GM23338 (cell line): ENCODE data around the gene CRB2. TPM values are rescaled to one million over a fixed set of nuclear protein-coding genes. Genes with fewer than 3 reads are reported as not detected.

Source experiments
- ATAC-seq: fragments of 200-7000 bp; cut with Tn5 transposase; 3 replicates; pipeline ENCODE4 v1.9.1; 2020
- DNase-seq: peaks from one replicate; pipeline ENCODE4 v3.0.0-alpha.2; 2015; ENCODE audit warnings: low spot score
- H2AFZ ChIP-seq: fragments of 200-600 bp; sonication (generic); 2 replicates; pipeline ENCODE4 v1.8.0; 2016; ENCODE audit warnings: antibody characterized with exemption, mild to moderate bottlenecking, moderate library complexity
- H3F3A ChIP-seq: fragments of 200-600 bp; sonication (generic); replicated peaks from 2 replicates; pipeline ENCODE4 v1.8.0; 2017; ENCODE audit warnings: antibody characterized with exemption, mixed run types, low read depth
- H3K27ac ChIP-seq: fragments of 200-600 bp; sonication (generic); 2 replicates; pipeline ENCODE4 v1.6.1; 2016; ENCODE audit warnings: low read depth
- H3K27me3 ChIP-seq: fragments of 200-600 bp; sonication (generic); 2 replicates; pipeline ENCODE4 v1.8.0; 2016; ENCODE audit warnings: mild to moderate bottlenecking, mixed run types, moderate library complexity; ENCODE audit not compliant: insufficient read depth
- H3K36me3 ChIP-seq: fragments of 200-600 bp; sonication (generic); 2 replicates; pipeline ENCODE4 v1.8.0; 2016; ENCODE audit warnings: mild to moderate bottlenecking; ENCODE audit not compliant: insufficient read depth
- H3K4me1 ChIP-seq: fragments of 200-600 bp; sonication (generic); 2 replicates; pipeline ENCODE4 v1.8.0; 2016; ENCODE audit warnings: mild to moderate bottlenecking, moderate library complexity; ENCODE audit not compliant: insufficient read depth
- H3K4me2 ChIP-seq: fragments of 200-600 bp; sonication (generic); 2 replicates; pipeline ENCODE4 v1.7.1; 2017; ENCODE audit warnings: mixed run types
- H3K4me3 ChIP-seq: fragments of 200-600 bp; sonication (generic); 2 replicates; pipeline ENCODE4 v1.6.1; 2016; ENCODE audit warnings: mixed run types
- H3K79me2 ChIP-seq: fragments of 200-600 bp; sonication (generic); replicated peaks from 2 replicates; pipeline ENCODE4 v1.8.0; 2017; ENCODE audit warnings: mild to moderate bottlenecking; ENCODE audit not compliant: insufficient read depth
- H3K9me2 ChIP-seq: fragments of 200-600 bp; sonication (generic); 2 replicates; pipeline ENCODE4 v1.8.0; 2017; ENCODE audit not compliant: insufficient read depth
- H4K20me1 ChIP-seq: fragments of 200-600 bp; sonication (generic); replicated peaks from 2 replicates; pipeline ENCODE4 v1.8.0; 2017; ENCODE audit warnings: mild to moderate bottlenecking; ENCODE audit not compliant: insufficient read depth
- H3K27ac Mint-ChIP-seq: 2 replicates; pipeline ENCODE4 v1.8.0; 2020; ENCODE audit warnings: inconsistent platforms, mild to moderate bottlenecking, moderate library complexity, mixed read lengths
- H3K27me3 Mint-ChIP-seq: 3 replicates; pipeline ENCODE4 v1.8.0; 2022; ENCODE audit warnings: low read depth, mild to moderate bottlenecking, moderate library complexity, mixed read lengths, inconsistent platforms; ENCODE audit not compliant: insufficient read depth, poor library complexity
- H3K36me3 Mint-ChIP-seq: 3 replicates; pipeline ENCODE4 v1.8.0; 2021; ENCODE audit warnings: low read depth, mild to moderate bottlenecking, inconsistent platforms, moderate library complexity, mixed read lengths
- H3K4me1 Mint-ChIP-seq: 3 replicates; pipeline ENCODE4 v1.8.0; 2020; ENCODE audit warnings: mild to moderate bottlenecking, inconsistent platforms, mixed read lengths
- H3K4me3 Mint-ChIP-seq: 3 replicates; pipeline ENCODE4 v1.8.0; 2021; ENCODE audit warnings: moderate library complexity, mild to moderate bottlenecking, inconsistent platforms, mixed read lengths
- H3K9me3 Mint-ChIP-seq: 3 replicates; pipeline ENCODE4 v1.8.0; 2020; ENCODE audit warnings: moderate library complexity, mild to moderate bottlenecking, inconsistent platforms, mixed read lengths
- CREB1 ChIP-seq: fragments of 250-450 bp; sonication (Bioruptor Pico); IDR thresholded peaks from 2 replicates; pipeline ENCODE4 v1.5.0; 2020; ENCODE audit warnings: low read depth, mild to moderate bottlenecking, moderate library complexity
- EZH2 ChIP-seq: fragments of 200-600 bp; sonication (generic); IDR thresholded peaks from one replicate; pipeline ENCODE4 v1.8.0; 2017; ENCODE audit warnings: antibody characterized with exemption, mild to moderate bottlenecking, low read depth; ENCODE audit not compliant: unreplicated experiment
- EZH2phosphoT487 ChIP-seq: fragments of 200-600 bp; sonication (generic); IDR thresholded peaks from one replicate; pipeline ENCODE4 v1.8.1; 2018; ENCODE audit warnings: antibody characterized with exemption; ENCODE audit not compliant: unreplicated experiment
- JUNB ChIP-seq: IDR thresholded peaks from one replicate; pipeline ENCODE4 v1.6.1; 2016; ENCODE audit warnings: antibody characterized with exemption; ENCODE audit not compliant: unreplicated experiment
- NANOG ChIP-seq: IDR thresholded peaks from 2 replicates; pipeline ENCODE4 v1.6.1; 2016; ENCODE audit warnings: antibody characterized with exemption, borderline replicate concordance
- POLR2AphosphoS5 ChIP-seq: IDR thresholded peaks from 2 replicates; pipeline ENCODE4 v1.6.1; 2016; ENCODE audit warnings: antibody characterized with exemption, low read depth
- STAT1 ChIP-seq: IDR thresholded peaks from one replicate; pipeline ENCODE4 v1.6.1; 2016; ENCODE audit warnings: antibody characterized with exemption; ENCODE audit not compliant: unreplicated experiment
- ZNF114 ChIP-seq: fragments of 250-450 bp; sonication (Bioruptor Pico); IDR thresholded peaks from 2 replicates; pipeline ENCODE4 v1.5.0; 2020; ENCODE audit warnings: mild to moderate bottlenecking, moderate library complexity
- ZNF331 ChIP-seq: fragments of 250-450 bp; sonication (Bioruptor Pico); IDR thresholded peaks from 2 replicates; pipeline ENCODE4 v1.5.0; 2020; ENCODE audit warnings: low read depth, mild to moderate bottlenecking, moderate library complexity
- polyA plus RNA-seq: library from polyadenylated mRNA; unstranded; fragments of >200 nt; fragmentation: Nextera tagmentation; extraction: Ambion mirVana; gene quantifications from 2 replicates; pipeline ENCODE4 v1.2.1, GENCODE V29; 2016
- total RNA-seq: library from RNA; depleted of rRNA; stranded (reverse); fragments of >200 nt; shearing (Covaris generic); gene quantifications from 2 replicates; pipeline ENCODE4 v1.2.3, GENCODE V29; 2014
- TF ChIP-seq, protein P1 (sequence below), 2 experiments: fragments of 200-600 bp in 1 of 2; sonication (generic) in 1 of 2; conservative IDR thresholded peaks; 2 replicates each; pipeline versions ENCODE4 v1.5.1 to v1.6.1; 2016 to 2017; ENCODE audit warnings: antibody characterized with exemption in 2 of 2, low read depth in 2 of 2, mild to moderate bottlenecking in 2 of 2, moderate library complexity in 1 of 2
- TF ChIP-seq, protein P2 (sequence below): IDR thresholded peaks from one replicate; pipeline ENCODE4 v1.6.1; 2018; ENCODE audit warnings: antibody characterized with exemption; ENCODE audit not compliant: unreplicated experiment
- TF ChIP-seq, protein P3 (sequence below): fragments of 250-450 bp; sonication (Bioruptor Pico); IDR thresholded peaks from 2 replicates; pipeline ENCODE4 v1.5.0; 2020; ENCODE audit warnings: mild to moderate bottlenecking, moderate library complexity
- TF ChIP-seq, protein P4 (sequence below): IDR thresholded peaks from 2 replicates; pipeline ENCODE4 v1.6.1; 2016; ENCODE audit warnings: antibody characterized with exemption

Gene CRB2
- total and polyA plus RNA-seq, 2 experiments from 2014 or later = 0.34 to 10.2 TPM

DNA sequence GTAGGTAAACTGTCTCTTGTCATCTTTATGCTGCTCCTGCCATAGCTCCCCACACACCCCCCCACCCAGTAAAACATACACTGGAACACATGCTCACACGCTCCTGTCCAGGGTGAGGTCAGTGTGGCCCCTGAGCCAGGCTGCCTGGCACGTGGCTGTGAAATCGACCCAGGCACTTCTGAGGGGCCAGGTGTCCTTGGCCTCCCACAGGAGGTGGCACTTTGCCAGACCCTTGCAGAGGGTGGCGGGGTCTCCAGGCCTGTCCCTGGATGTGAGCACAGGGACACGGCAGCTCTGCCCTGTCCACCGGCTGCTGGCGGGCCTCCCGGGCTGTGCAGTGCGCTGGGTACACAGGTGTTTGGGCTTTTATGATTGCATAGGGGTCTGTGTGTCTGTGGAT lies 10.0 kb upstream of the CRB2 start (continued):
- TF ChIP-seq STAT1 (no peak), NANOG (no peak), ZNF114 (CRISPR knock-in tag) (no peak), JUNB (no peak)

DNA sequence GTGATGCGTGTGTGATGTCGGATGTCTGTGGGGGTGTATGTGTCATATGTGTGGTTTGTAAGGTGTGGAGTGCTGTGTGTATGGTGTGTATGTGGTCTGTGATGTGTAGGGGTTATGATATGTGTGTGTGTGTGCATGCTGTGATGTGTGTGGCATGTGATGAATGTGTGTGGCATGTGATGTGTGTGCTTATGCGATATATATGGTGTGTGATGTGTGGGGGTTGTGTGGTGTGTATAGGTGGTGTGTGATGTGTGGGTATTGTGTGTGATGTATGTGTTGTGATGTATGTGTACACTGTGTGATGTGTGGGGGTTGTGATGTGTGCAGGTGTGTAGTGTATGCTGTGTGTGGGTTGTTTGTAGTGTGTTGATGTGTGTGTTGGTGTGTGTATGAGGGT lies 9.2 kb upstream of the CRB2 start:
- H3K27me3 Mint-ChIP-seq = peaks cover 7% of the 10 kb centered on the region
- DNase-seq = no peak
- Histone ChIP-seq H3K36me3 (no peaks in the 10 kb centered on the region), H3K79me2 (no peaks in the 10 kb centered on the region), H3K4me3 (no peak overlapping the region), H3F3A (peaks cover 8% of the 10 kb centered on the region; the same call in 1 of the 2 replicates), H3K4me1 (no peaks in the 10 kb centered on the region), H4K20me1 (no peaks in the 10 kb centered on the region), H3K27ac (no peak overlapping the region), H3K9me2 (no peaks in the 10 kb centered on the region), H3K4me2 (no peak overlapping the region), H3K27me3 (no peaks in the 10 kb centered on the region), H2AFZ (no peak overlapping the region)
- H3K27ac Mint-ChIP-seq = no peak overlapping the region
- H3K9me3 Mint-ChIP-seq = no peaks in the 10 kb centered on the region
- no peak for TF ChIP-seq ZNF331 (CRISPR knock-in tag)
- TF ChIP-seq, protein P1, sequence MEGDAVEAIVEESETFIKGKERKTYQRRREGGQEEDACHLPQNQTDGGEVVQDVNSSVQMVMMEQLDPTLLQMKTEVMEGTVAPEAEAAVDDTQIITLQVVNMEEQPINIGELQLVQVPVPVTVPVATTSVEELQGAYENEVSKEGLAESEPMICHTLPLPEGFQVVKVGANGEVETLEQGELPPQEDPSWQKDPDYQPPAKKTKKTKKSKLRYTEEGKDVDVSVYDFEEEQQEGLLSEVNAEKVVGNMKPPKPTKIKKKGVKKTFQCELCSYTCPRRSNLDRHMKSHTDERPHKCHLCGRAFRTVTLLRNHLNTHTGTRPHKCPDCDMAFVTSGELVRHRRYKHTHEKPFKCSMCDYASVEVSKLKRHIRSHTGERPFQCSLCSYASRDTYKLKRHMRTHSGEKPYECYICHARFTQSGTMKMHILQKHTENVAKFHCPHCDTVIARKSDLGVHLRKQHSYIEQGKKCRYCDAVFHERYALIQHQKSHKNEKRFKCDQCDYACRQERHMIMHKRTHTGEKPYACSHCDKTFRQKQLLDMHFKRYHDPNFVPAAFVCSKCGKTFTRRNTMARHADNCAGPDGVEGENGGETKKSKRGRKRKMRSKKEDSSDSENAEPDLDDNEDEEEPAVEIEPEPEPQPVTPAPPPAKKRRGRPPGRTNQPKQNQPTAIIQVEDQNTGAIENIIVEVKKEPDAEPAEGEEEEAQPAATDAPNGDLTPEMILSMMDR (conservative IDR thresholded peaks at IDR 0.05; ENCODE audit: low read depth in 2 of 2) = no peak
- no peak for TF ChIP-seq ZNF114 (CRISPR knock-in tag)
- TF ChIP-seq EZH2phosphoT487 = no peak
- no peak for TF ChIP-seq EZH2
- TF ChIP-seq POLR2AphosphoS5 = no peak
- no peak for TF ChIP-seq JUNB
- TF ChIP-seq, protein P2, sequence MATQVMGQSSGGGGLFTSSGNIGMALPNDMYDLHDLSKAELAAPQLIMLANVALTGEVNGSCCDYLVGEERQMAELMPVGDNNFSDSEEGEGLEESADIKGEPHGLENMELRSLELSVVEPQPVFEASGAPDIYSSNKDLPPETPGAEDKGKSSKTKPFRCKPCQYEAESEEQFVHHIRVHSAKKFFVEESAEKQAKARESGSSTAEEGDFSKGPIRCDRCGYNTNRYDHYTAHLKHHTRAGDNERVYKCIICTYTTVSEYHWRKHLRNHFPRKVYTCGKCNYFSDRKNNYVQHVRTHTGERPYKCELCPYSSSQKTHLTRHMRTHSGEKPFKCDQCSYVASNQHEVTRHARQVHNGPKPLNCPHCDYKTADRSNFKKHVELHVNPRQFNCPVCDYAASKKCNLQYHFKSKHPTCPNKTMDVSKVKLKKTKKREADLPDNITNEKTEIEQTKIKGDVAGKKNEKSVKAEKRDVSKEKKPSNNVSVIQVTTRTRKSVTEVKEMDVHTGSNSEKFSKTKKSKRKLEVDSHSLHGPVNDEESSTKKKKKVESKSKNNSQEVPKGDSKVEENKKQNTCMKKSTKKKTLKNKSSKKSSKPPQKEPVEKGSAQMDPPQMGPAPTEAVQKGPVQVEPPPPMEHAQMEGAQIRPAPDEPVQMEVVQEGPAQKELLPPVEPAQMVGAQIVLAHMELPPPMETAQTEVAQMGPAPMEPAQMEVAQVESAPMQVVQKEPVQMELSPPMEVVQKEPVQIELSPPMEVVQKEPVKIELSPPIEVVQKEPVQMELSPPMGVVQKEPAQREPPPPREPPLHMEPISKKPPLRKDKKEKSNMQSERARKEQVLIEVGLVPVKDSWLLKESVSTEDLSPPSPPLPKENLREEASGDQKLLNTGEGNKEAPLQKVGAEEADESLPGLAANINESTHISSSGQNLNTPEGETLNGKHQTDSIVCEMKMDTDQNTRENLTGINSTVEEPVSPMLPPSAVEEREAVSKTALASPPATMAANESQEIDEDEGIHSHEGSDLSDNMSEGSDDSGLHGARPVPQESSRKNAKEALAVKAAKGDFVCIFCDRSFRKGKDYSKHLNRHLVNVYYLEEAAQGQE = no peak
- TF ChIP-seq STAT1 = no peak
- TF ChIP-seq, protein P3, sequence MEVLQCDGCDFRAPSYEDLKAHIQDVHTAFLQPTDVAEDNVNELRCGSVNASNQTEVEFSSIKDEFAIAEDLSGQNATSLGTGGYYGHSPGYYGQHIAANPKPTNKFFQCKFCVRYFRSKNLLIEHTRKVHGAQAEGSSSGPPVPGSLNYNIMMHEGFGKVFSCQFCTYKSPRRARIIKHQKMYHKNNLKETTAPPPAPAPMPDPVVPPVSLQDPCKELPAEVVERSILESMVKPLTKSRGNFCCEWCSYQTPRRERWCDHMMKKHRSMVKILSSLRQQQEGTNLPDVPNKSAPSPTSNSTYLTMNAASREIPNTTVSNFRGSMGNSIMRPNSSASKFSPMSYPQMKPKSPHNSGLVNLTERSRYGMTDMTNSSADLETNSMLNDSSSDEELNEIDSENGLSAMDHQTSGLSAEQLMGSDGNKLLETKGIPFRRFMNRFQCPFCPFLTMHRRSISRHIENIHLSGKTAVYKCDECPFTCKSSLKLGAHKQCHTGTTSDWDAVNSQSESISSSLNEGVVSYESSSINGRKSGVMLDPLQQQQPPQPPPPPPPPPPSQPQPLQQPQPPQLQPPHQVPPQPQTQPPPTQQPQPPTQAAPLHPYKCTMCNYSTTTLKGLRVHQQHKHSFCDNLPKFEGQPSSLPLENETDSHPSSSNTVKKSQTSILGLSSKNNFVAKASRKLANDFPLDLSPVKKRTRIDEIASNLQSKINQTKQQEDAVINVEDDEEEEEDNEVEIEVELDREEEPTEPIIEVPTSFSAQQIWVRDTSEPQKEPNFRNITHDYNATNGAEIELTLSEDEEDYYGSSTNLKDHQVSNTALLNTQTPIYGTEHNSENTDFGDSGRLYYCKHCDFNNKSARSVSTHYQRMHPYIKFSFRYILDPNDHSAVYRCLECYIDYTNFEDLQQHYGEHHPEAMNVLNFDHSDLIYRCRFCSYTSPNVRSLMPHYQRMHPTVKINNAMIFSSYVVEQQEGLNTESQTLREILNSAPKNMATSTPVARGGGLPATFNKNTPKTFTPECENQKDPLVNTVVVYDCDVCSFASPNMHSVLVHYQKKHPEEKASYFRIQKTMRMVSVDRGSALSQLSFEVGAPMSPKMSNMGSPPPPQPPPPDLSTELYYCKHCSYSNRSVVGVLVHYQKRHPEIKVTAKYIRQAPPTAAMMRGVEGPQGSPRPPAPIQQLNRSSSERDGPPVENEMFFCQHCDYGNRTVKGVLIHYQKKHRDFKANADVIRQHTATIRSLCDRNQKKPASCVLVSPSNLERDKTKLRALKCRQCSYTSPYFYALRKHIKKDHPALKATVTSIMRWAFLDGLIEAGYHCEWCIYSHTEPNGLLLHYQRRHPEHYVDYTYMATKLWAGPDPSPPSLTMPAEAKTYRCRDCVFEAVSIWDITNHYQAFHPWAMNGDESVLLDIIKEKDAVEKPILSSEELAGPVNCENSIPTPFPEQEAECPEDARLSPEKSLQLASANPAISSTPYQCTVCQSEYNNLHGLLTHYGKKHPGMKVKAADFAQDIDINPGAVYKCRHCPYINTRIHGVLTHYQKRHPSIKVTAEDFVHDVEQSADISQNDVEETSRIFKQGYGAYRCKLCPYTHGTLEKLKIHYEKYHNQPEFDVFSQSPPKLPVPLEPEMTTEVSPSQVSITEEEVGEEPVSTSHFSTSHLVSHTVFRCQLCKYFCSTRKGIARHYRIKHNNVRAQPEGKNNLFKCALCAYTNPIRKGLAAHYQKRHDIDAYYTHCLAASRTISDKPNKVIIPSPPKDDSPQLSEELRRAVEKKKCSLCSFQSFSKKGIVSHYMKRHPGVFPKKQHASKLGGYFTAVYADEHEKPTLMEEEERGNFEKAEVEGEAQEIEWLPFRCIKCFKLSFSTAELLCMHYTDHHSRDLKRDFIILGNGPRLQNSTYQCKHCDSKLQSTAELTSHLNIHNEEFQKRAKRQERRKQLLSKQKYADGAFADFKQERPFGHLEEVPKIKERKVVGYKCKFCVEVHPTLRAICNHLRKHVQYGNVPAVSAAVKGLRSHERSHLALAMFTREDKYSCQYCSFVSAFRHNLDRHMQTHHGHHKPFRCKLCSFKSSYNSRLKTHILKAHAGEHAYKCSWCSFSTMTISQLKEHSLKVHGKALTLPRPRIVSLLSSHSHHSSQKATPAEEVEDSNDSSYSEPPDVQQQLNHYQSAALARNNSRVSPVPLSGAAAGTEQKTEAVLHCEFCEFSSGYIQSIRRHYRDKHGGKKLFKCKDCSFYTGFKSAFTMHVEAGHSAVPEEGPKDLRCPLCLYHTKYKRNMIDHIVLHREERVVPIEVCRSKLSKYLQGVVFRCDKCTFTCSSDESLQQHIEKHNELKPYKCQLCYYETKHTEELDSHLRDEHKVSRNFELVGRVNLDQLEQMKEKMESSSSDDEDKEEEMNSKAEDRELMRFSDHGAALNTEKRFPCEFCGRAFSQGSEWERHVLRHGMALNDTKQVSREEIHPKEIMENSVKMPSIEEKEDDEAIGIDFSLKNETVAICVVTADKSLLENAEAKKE (CRISPR knock-in tag) = no peak
- TF ChIP-seq CREB1 (CRISPR knock-in tag) = no peak
- TF ChIP-seq, protein P4, sequence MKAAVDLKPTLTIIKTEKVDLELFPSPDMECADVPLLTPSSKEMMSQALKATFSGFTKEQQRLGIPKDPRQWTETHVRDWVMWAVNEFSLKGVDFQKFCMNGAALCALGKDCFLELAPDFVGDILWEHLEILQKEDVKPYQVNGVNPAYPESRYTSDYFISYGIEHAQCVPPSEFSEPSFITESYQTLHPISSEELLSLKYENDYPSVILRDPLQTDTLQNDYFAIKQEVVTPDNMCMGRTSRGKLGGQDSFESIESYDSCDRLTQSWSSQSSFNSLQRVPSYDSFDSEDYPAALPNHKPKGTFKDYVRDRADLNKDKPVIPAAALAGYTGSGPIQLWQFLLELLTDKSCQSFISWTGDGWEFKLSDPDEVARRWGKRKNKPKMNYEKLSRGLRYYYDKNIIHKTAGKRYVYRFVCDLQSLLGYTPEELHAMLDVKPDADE = no peak
- no peak for TF ChIP-seq NANOG
- peaks cover 8% of the 10 kb centered on the region for H3K4me1 Mint-ChIP-seq
- no peak overlapping the region for H3K4me3 Mint-ChIP-seq
- ATAC-seq = no peak
- H3K36me3 Mint-ChIP-seq = no peaks in the 10 kb centered on the region
